Superior temporal gyrus (tissue), 1 donor: ENCODE measurements around the gene CABCOCO1.
A peak's percentile ranks its signal among the peaks of the same experiment; 100 is the strongest.
"Not testable (repeated sequence)": the region's sequence is repeated elsewhere in the genome, so short reads cannot be mapped to it uniquely, and the experiment has no call there.

ENCODE experiments used
- DNase-seq: peaks from one replicate; pipeline ENCODE4 v3.0.0-alpha.2; 2016; ENCODE audit errors: extremely low spot score

CABCOCO1 gene

GRCh38 chr10:61712105-61712504 lies 49.4 kb downstream of the CABCOCO1 start:
- DNase-seq = not testable (repeated sequence)

- DNase-seq = not testable (repeated sequence)
Observed at GRCh38 chr10:61719475-61719874, 56.7 kb downstream of the CABCOCO1 start.

- no peak for DNase-seq
Observed at GRCh38 chr10:61719906-61720305, 57.2 kb downstream of the CABCOCO1 start.

GRCh38 chr10:61721431-61721830 lies 58.7 kb downstream of the CABCOCO1 start:
- no peak for DNase-seq

- DNase-seq = not testable (repeated sequence)
Observed at GRCh38 chr10:61725221-61725620, 62.5 kb downstream of the CABCOCO1 start.

- no peak for DNase-seq
Observed at GRCh38 chr10:61729596-61729995, 66.9 kb downstream of the CABCOCO1 start.

GRCh38 chr10:61730671-61731070 lies 67.9 kb downstream of the CABCOCO1 start:
- no peak for DNase-seq

- no peak for DNase-seq
Observed at GRCh38 chr10:61731638-61732037, 68.9 kb downstream of the CABCOCO1 start.

GRCh38 chr10:61732629-61733278 lies 70.0 kb downstream of the CABCOCO1 start:
- no peak for DNase-seq

GRCh38 chr10:61733358-61733940 lies 70.7 kb downstream of the CABCOCO1 start:
- DNase-seq = peak; percentile 88

GRCh38 chr10:61735882-61736281 lies 73.2 kb downstream of the CABCOCO1 start:
- DNase-seq = no peak

- DNase-seq = not testable (repeated sequence)
Observed at GRCh38 chr10:61737455-61737854, 74.7 kb downstream of the CABCOCO1 start.

GRCh38 chr10:61742812-61743211 lies 80.1 kb downstream of the CABCOCO1 start:
- DNase-seq = no peak

- no peak for DNase-seq
Observed at GRCh38 chr10:61744469-61744868, 81.7 kb downstream of the CABCOCO1 start.

GRCh38 chr10:61746377-61746776 lies 83.6 kb downstream of the CABCOCO1 start:
- no peak for DNase-seq

GRCh38 chr10:61747307-61747706 lies 84.6 kb downstream of the CABCOCO1 start:
- DNase-seq = no peak

GRCh38 chr10:61749291-61749690 lies 86.6 kb downstream of the CABCOCO1 start:
- DNase-seq = no peak

GRCh38 chr10:61750943-61751471 lies 88.3 kb downstream of the CABCOCO1 start:
- no peak for DNase-seq

GRCh38 chr10:61751599-61751998 lies 88.9 kb downstream of the CABCOCO1 start:
- no peak for DNase-seq

- DNase-seq = no peak
Observed at GRCh38 chr10:61752111-61753011, 89.6 kb downstream of the CABCOCO1 start.

- no peak for DNase-seq
Observed at GRCh38 chr10:61753453-61753852, 90.7 kb downstream of the CABCOCO1 start.
